HUES48 (cell line): ENCODE data around the gene PRICKLE2.

Experiments used
- H3K27ac ChIP-seq: one replicate; pipeline ENCODE4 v1.7.0; 2013; ENCODE audit warnings: low read depth, low read length, inconsistent platforms
- H3K27me3 ChIP-seq: 2 replicates; pipeline ENCODE4 v1.6.1; 2013; ENCODE audit warnings: mild to moderate bottlenecking, low read length; ENCODE audit not compliant: control insufficient read depth, insufficient read depth
- H3K36me3 ChIP-seq: 2 replicates; pipeline ENCODE4 v1.6.1; 2013; ENCODE audit warnings: low read length; ENCODE audit not compliant: control insufficient read depth, insufficient read depth
- H3K4me1 ChIP-seq: 2 replicates; pipeline ENCODE4 v1.6.1; 2013; ENCODE audit warnings: mild to moderate bottlenecking, low read length; ENCODE audit not compliant: control insufficient read depth, insufficient read depth
- H3K4me3 ChIP-seq: 2 replicates; pipeline ENCODE4 v1.5.1; 2013; ENCODE audit warnings: mild to moderate bottlenecking, low read depth, low read length
- H3K9ac ChIP-seq: 2 replicates; pipeline ENCODE4 v1.6.1; 2013; ENCODE audit warnings: mild to moderate bottlenecking, low read depth, low read length, moderate library complexity
- H3K9me3 ChIP-seq: 2 replicates; pipeline ENCODE4 v1.6.1; 2013; ENCODE audit warnings: low read length; ENCODE audit not compliant: control insufficient read depth, insufficient read depth

PRICKLE2 gene

GRCh38 chr3:64224826-64225610 is at the start of gene PRICKLE2:
Gene PRICKLE2, minus strand, starts transcription at chr3:64225466. Its CDS starts 26,539 bp downstream, at chr3:64198927.
- peak within 1 kb of the TSS; percentile 66 for H3K27ac ChIP-seq
- H3K4me3 ChIP-seq: peak within 1 kb of the TSS; percentile 28
- no peaks in the 10 kb centered on the region for H3K36me3 ChIP-seq
- peaks cover 57% of the 10 kb centered on the region for H3K4me1 ChIP-seq
- peak within 1 kb of the TSS; percentile 22; the same call in 1 of the 2 replicates for H3K9ac ChIP-seq
- H3K27me3 ChIP-seq: peaks cover 7% of the 10 kb centered on the region
- H3K9me3 ChIP-seq: no peaks in the 10 kb centered on the region

GRCh38 chr3:64272842-64273241 is 47.6 kb upstream of the PRICKLE2 start:
- Histone ChIP-seq H3K4me1 (peaks cover 22% of the 10 kb centered on the region), H3K9me3 (no peaks in the 10 kb centered on the region), H3K4me3 (no peak overlapping the region), H3K27me3 (no peaks in the 10 kb centered on the region), H3K9ac (no peak overlapping the region), H3K27ac (no peak overlapping the region), H3K36me3 (no peaks in the 10 kb centered on the region)

GRCh38 chr3:64272271-64272670 is 47.0 kb upstream of the PRICKLE2 start:
- H3K4me3 ChIP-seq: no peak overlapping the region
- peaks cover 25% of the 10 kb centered on the region for H3K4me1 ChIP-seq
- H3K27me3 ChIP-seq: no peaks in the 10 kb centered on the region
- no peaks in the 10 kb centered on the region for H3K36me3 ChIP-seq
- no peak overlapping the region for H3K27ac ChIP-seq
- H3K9me3 ChIP-seq: no peaks in the 10 kb centered on the region
- H3K9ac ChIP-seq: no peak overlapping the region

GRCh38 chr3:64271631-64272030 is 46.4 kb upstream of the PRICKLE2 start:
- no peaks in the 10 kb centered on the region for H3K9me3 ChIP-seq
- H3K27ac ChIP-seq: no peak overlapping the region
- no peaks in the 10 kb centered on the region for H3K36me3 ChIP-seq
- no peak overlapping the region for H3K4me3 ChIP-seq
- peaks cover 32% of the 10 kb centered on the region for H3K4me1 ChIP-seq
- no peaks in the 10 kb centered on the region for H3K27me3 ChIP-seq
- H3K9ac ChIP-seq: no peak overlapping the region

- Histone ChIP-seq H3K27ac (no peak overlapping the region), H3K36me3 (no peaks in the 10 kb centered on the region), H3K9me3 (no peaks in the 10 kb centered on the region), H3K4me1 (peaks cover 40% of the 10 kb centered on the region), H3K9ac (no peak overlapping the region), H3K27me3 (no peaks in the 10 kb centered on the region), H3K4me3 (no peak overlapping the region)
Observed at GRCh38 chr3:64270866-64271260, 45.6 kb upstream of the PRICKLE2 start.

GRCh38 chr3:64270142-64270865 is 45.0 kb upstream of the PRICKLE2 start:
- no peaks in the 10 kb centered on the region for H3K36me3 ChIP-seq
- H3K9ac ChIP-seq: no peak overlapping the region
- H3K27ac ChIP-seq: peak overlapping the region; percentile 36
- H3K9me3 ChIP-seq: no peaks in the 10 kb centered on the region
- no peaks in the 10 kb centered on the region for H3K27me3 ChIP-seq
- no peak overlapping the region for H3K4me3 ChIP-seq
- H3K4me1 ChIP-seq: peaks cover 41% of the 10 kb centered on the region

GRCh38 chr3:64268926-64269325 is 43.7 kb upstream of the PRICKLE2 start:
- no peak overlapping the region for H3K27ac ChIP-seq
- H3K9ac ChIP-seq: no peak overlapping the region
- peaks cover 41% of the 10 kb centered on the region for H3K4me1 ChIP-seq

GRCh38 chr3:64267721-64268604 is 42.7 kb upstream of the PRICKLE2 start:
- Histone ChIP-seq H3K27me3 (no peaks in the 10 kb centered on the region), H3K9me3 (no peaks in the 10 kb centered on the region), H3K36me3 (no peaks in the 10 kb centered on the region), H3K4me3 (peak overlapping the region; percentile 58), H3K4me1 (peaks cover 41% of the 10 kb centered on the region), H3K9ac (peak overlapping the region; percentile 56), H3K27ac (peak overlapping the region; percentile 62)

More at GRCh38 chr3:64268926-64269325, 43.7 kb upstream of the PRICKLE2 start:
- Histone ChIP-seq H3K4me3 (no peak overlapping the region), H3K9me3 (no peaks in the 10 kb centered on the region), H3K36me3 (no peaks in the 10 kb centered on the region), H3K27me3 (no peaks in the 10 kb centered on the region)

- H3K9ac ChIP-seq: no peak overlapping the region
- no peaks in the 10 kb centered on the region for H3K27me3 ChIP-seq
- H3K9me3 ChIP-seq: no peaks in the 10 kb centered on the region
- no peak overlapping the region for H3K27ac ChIP-seq
- peak overlapping the region; percentile 58 for H3K4me3 ChIP-seq
- H3K36me3 ChIP-seq: no peaks in the 10 kb centered on the region
- peaks cover 41% of the 10 kb centered on the region for H3K4me1 ChIP-seq
Observed at GRCh38 chr3:64266983-64267382, 41.7 kb upstream of the PRICKLE2 start.

GRCh38 chr3:64266065-64266931 is 41.0 kb upstream of the PRICKLE2 start:
- no peaks in the 10 kb centered on the region for H3K9me3 ChIP-seq
- H3K9ac ChIP-seq: no peak overlapping the region
- peaks cover 41% of the 10 kb centered on the region for H3K4me1 ChIP-seq
- no peak overlapping the region for H3K27ac ChIP-seq
- H3K27me3 ChIP-seq: no peaks in the 10 kb centered on the region
- no peak overlapping the region for H3K4me3 ChIP-seq
- no peaks in the 10 kb centered on the region for H3K36me3 ChIP-seq
